Activated CD4-positive, CD25-positive, alpha-beta regulatory T cell treated with anti-CD3 and anti-CD28 coated beads, Interleukin-2, amount 50 U/mL, for 72 hours (primary cell): Measurements from ENCODE around the gene ZNF580.

Experiments used
- DNase-seq: peaks from one replicate; pipeline ENCODE4 v3.0.0; 2021

ZNF580 gene

GRCh38 chr19:55606817-55607216 is 34.0 kb upstream of the ZNF580 start:
- no peak for DNase-seq

- no peak for DNase-seq
Observed at GRCh38 chr19:55609326-55609725, 31.5 kb upstream of the ZNF580 start.

- DNase-seq, result no peak
Observed at GRCh38 chr19:55611300-55611982, 29.4 kb upstream of the ZNF580 start.

- no peak for DNase-seq
Observed at GRCh38 chr19:55611983-55612645, 28.7 kb upstream of the ZNF580 start.

- no peak for DNase-seq
Observed at GRCh38 chr19:55613396-55613795, 27.4 kb upstream of the ZNF580 start.

- no peak for DNase-seq
Observed at GRCh38 chr19:55613930-55614710, 26.7 kb upstream of the ZNF580 start.

GRCh38 chr19:55614711-55615542 is 25.9 kb upstream of the ZNF580 start:
- DNase-seq, result no peak

- no peak for DNase-seq
Observed at GRCh38 chr19:55615543-55616394, 25.0 kb upstream of the ZNF580 start.

GRCh38 chr19:55616395-55616875 is 24.4 kb upstream of the ZNF580 start:
- DNase-seq, result no peak

- no peak for DNase-seq
Observed at GRCh38 chr19:55617426-55617825, 23.4 kb upstream of the ZNF580 start.

- no peak for DNase-seq
Observed at GRCh38 chr19:55618426-55618825, 22.4 kb upstream of the ZNF580 start.

- DNase-seq, result no peak
Observed at GRCh38 chr19:55619286-55619685, 21.5 kb upstream of the ZNF580 start.

GRCh38 chr19:55620410-55621204 is 20.2 kb upstream of the ZNF580 start:
- DNase-seq, result no peak

GRCh38 chr19:55621205-55621672 is 19.6 kb upstream of the ZNF580 start:
- DNase-seq, result no peak

GRCh38 chr19:55621673-55622231 is 19.1 kb upstream of the ZNF580 start:
- no peak for DNase-seq

GRCh38 chr19:55622242-55622969 is 18.4 kb upstream of the ZNF580 start:
- DNase-seq, result no peak

GRCh38 chr19:55623130-55623529 is 17.7 kb upstream of the ZNF580 start:
- DNase-seq, result no peak

GRCh38 chr19:55623561-55623960 is 17.2 kb upstream of the ZNF580 start:
- no peak for DNase-seq

GRCh38 chr19:55624109-55625003 is 16.4 kb upstream of the ZNF580 start, which contains the start of gene ZNF784:
Gene ZNF784, minus strand, starts transcription at chr19:55624566. Its CDS starts 5 bp downstream, at chr19:55624561.
- DNase-seq, result peak; percentile 94
